GM19452 (cell line): Measurements from ENCODE around the gene UQCR11.

ENCODE experiments used
- ATAC-seq: cut with Tn5 transposase; IDR thresholded peaks from one replicate; pipeline ENCODE4 v1.9.1; 2021; ENCODE audit not compliant: unreplicated experiment

The UQCR11 gene

DNA sequence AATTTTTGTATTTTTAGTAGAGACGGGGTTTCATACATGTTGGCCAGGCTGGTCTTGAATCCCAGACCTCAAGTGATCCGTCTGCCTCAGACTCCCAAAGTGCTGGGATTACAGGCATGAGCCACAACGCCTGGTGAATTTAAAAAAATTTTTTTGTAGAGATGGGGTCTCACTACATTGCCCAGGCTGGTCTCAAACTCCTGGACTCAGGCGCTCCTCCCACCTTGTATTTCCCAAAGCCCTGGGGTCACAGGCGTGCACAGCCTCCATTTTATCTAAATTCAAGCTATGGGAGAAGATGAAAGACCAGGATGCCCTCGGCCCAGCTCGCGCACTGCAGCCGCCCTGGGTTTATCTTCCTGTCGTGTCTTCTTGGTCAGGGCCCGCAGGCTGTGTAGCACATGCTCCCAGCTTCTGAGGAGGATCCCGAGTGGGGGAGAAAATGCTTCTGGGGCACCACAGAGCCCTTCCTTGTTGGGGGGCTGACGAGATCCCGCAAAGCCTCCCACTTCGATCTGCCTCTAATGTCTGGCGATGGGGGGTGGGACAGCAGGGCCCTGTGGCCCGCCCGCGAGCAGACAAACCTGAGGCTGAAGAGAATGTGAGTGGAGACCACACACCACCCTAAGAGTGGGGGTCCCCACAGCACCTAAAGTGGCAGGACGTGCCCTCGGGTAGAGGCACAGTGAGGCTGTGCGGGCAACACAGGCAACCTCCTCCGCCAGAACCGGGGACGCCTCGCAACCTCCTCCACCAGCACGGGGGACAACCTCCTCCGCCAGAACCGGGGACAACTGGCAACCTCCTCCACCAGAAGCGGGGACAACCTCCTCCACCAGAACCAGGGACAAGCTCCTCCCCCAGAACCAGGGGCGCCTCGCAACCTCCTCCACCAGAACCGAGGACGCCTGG lies 31.3 kb upstream of the UQCR11 start:
- no peak for ATAC-seq

DNA sequence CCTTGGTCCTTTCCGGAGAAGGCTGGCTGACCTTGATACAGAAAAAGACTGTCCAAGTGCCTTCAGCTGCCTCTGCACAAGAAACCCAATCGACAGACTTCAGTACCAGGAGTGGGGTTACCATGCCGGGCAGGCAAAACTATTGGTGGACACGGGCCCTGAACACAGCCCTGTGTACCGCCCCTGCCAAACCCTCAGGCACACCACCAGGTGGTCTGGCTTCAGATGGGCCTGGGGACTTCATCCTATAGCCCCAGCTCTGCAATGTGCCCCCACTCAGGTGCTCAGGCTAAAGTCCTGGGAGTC lies 29.6 kb upstream of the UQCR11 start:
- no peak for ATAC-seq

DNA sequence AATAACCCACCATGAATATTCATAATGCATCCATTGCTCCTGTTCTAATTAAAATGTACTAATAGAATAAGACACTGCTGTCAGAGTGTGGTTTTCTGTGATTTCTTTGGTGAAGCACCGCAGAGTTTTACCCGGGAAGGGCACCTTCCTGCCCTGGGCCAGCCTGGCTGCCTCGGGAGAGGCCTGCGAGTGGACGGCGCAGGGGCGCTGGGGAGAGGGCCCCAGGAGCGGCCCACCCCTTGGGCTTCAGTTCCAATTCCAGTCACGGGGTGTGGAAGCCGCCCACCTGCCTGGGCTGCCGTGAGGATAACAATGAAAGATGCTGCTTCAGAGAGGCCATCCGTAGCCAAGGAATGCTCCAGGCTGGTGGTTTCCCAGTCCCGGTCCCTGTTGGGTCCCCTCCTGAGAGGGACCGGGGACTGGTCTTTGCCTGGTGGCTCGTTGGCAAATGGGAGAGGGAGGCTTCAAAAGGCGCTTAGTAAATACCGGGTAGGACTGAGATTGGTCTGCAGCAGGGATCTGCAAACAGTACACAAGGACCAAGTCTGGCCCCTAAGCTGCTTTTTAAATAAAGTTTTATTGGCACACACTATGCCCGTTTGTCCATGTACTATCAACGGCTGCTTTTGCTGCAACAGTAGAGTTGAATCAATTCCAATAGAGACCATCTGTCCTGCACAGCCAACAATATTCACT lies 29.1 kb upstream of the UQCR11 start:
- ATAC-seq, result no peak

DNA sequence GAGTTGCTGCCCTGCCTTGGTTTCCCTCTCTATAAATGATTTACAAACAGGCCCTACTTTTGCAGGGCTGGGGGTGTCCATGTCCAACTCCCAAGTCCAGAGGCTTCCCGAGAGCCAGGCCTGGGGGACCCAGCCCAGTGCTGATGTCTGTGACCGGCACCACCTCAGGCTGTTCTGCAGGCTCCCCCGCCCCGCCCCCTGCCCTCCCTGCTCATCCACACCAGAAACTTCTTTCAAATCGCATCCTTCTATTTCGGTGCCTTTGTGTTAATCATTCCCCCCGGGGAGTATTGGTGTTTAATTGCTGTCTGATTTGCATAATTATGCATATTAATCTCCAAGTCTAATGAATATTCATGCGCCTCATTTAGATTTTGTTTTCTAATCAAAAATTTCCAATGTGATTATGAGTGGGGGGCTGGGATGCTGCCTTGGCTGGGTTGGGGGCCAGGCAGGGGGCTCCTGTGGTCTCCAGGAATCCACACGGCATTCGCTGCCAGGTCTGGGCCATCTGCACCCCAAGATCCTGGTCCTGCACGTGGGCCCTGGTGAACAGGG lies 28.1 kb upstream of the UQCR11 start:
- ATAC-seq, result no peak

DNA sequence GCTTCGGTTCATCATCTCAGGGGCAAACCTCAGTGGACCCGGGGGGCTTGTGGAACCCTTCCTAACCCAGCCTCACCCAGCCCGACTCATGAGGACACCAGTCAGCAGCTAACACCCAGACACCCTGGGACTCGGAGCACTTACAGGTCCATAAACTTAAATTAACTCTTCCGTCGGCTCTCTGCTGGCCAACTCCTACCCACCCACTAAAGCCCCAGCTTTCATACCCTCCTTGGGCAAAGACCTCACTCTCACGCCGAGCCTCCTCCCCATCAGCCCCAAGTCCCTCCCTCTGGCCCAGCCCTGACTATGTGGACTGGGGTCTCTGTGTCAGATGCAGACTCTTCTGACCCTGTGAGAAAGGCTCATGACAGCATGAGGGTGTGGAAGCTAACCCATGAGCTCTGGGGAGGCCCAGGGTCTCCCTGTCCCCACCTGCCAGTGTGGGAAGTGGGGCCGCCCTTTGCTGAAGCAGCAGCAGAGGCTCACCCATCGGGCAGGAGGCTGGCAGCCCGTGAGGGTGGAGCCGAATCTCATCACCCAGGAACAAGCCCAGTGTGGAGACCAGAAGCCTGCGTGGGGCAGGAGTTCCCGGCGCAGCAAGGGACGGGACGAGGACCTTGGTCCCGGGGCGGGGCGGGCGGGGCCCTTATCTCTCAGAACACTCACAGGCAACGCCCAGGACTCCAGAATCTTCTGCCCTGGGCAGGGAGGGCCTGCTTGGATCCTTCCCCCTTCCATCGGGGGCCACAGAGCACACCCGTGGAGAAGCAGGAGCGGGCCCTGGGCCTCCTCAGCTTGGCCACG lies 27.4 kb upstream of the UQCR11 start:
- no peak for ATAC-seq

DNA sequence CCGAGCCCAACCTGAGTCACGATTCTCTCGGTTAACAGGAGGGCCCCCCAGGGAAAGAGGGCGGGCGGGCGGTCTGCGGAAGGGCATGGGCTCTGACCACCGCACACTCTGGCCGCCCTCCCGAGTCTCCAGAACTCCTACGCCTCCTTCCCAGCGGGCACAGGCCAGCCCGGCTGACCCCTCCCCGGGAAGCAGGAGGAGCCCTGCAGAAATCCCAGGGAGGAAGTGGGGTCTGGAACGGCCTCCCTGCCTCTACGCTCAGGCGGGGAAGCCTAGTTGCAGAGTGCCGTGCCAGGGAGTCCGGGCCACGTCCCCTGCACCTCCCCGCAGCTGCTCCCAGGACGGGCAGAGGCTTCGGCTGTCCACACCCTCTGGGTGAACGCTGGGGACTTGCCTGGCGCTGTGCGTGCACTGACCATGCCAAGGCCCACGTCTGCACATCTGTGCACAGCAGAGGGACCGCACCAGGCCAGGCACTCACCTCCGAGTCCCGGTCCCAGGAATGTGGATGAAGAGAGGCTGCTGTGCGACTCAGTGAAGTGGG lies 26.4 kb upstream of the UQCR11 start:
- no peak for ATAC-seq

DNA sequence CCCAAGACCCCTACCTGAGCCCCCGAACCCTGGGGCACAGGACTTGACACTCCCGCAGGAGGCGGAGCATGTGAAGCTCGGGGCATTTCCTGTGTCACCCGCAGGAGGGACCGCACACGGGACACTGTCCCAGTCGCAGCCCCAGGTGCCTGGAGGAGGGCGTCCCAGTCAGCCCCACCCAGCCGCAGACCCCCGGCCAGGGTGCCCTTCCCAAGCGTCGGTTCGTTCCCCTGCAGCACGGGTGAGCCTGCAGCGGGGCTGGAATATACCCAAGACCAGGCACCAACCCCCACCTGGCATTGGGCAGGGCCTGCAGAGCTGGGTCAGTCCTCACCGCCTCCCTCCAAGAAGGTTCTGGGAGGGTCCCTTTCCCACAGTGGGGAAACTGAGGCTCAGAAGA lies 25.5 kb upstream of the UQCR11 start:
- ATAC-seq, result no peak

DNA sequence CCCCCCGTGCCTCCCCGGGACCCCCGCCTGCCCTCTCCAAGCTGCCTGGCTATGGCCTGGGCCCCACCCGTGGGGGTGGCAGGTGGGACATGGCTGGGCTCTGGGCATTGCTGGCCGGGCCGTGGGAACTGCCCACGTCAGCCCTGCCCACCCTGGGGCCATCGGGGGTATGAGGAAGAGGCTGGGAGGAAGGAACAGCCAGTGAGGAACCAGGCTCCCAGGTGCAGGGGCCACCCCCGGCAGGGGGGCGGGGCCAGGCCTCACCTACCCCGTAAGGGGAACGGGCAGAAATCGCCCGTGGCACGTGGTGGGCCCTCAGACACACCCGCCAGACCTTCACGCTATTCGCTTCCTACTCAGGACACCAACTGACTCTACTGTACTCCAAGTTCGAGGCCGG lies 24.8 kb upstream of the UQCR11 start:
- no peak for ATAC-seq

DNA sequence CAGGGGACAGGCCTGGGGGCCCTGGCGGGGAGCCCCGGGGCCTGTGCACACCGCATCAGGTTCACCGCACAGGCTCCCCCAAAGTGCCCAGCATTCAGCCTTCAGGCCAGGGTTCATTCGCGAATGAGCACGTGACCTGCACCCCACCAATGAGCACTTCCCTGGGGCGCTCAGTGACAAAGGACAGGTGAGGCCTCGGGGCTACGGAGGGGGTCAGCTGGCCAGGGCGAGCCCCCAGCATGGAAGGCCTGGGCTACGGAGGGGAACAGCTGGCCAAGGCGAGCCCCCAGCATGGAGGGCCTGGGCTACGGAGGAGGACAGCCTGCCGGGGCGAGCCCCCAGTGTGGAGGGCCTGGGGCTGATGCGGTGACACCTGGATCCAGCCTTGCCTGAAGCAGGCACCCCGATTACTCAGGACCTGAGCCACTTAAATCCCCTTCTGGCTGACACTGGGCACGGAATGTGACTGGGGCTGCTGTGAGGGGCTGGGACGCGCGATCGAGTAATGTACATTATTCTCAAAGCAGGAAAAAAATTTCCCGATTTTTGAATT lies 24.1 kb upstream of the UQCR11 start:
- no peak for ATAC-seq

DNA sequence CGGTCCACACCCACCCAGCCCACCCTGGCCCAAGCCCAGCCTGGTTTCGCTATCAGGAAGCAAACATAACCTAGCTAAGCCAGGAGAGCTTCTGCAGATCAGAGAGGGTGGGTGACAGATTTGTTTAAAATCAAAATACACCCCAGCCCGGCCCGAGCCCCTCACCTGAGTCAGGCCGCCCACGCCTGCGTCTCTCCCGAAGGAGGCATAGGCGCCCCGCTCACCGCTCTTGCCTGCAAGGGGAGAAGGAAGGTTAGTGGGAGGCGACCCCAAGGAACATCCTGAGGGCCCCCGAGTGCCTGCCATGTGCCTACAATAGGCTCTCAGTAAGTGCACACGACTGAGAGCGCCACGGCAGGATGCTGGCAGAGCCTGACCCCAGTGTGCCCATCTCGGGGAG lies 21.9 kb upstream of the UQCR11 start:
- no peak for ATAC-seq

DNA sequence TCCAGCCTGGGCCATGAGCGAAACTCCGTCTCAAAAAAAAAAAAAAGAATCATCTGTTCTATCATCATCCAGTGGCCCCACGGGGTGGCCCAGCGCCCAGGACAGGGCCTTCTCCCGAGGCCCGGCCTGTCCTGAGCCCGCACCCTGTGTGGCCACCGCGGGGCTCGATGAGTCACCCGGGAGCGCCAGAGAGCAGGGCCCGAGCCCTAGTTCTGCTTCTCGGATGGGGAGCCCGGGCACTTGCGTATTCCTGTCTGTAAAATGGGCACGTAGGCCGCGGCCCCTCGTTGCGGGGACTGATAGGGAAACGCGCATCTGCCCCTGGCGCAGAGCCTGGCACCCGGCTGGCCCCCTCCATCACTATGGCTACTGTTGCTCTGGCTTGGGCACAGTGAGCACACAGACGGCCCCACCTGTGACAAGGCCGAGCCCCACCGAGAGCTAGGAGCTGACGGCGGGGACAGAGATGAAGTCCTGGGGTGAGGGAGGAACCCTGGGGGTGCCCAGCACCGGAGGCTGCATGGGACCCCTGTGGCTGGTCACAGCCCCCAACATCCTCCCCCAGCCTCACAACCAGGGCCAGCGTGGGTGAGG lies 21.3 kb upstream of the UQCR11 start:
- ATAC-seq, result no peak

DNA sequence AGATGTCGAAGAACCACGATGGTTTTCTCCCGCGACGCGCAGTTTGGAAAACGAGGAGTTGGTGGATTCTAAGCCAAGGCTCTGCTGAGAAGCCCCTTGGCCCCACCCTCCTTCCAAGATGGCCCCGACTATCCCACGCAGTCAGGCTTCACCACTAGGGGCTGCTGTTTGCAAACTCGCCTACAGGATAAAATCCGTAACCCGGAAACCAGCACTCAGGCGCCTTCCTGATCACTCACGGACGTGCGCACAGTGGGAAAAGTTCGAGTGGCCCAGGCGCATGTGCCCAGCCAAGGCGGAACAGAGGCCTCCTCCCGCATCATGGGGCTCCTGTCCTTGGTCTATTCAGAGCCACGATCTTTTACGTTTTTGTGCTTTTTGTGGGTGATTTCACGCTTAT lies 19.2 kb upstream of the UQCR11 start:
- no peak for ATAC-seq

DNA sequence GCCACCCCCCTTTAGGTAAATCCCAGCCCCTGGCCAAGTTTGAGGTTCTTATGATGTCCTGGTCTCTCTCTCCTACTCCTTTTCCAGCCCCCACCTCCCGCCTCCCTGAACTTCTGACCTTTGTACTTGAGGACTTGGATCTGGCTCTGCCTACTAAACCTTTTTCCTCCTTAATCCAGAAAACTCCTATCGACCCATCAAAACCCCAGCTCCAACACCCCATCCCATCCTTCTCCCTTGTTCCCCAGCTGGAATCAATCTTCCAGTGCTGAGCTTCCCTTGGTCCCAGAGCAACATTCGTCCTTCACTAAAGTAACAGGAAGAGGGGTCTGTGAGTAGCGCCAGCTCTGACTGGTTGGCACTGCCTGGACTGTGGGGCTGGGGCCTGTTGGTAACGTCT lies 17.3 kb upstream of the UQCR11 start:
- ATAC-seq, result no peak

DNA sequence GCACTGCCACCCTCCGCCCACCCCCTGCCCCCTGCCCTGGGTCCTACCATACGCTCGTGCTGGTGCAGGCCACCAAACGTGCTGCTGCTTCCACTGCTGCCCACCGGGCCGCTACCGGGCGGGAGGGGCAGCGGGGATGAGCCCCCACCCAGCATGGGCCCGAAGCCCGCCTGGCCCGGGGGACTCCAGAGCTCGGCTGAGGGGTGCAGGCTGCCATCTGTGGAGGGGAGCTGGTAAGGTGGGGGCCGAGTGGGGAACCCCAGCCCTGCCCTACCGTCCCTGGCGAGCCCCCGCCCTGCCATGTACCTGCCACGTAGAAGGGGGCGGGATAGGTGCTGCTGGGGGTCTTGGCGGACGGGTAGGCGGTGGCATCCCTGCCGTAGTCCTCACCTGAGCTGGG lies 16.7 kb upstream of the UQCR11 start:
- no peak for ATAC-seq

DNA sequence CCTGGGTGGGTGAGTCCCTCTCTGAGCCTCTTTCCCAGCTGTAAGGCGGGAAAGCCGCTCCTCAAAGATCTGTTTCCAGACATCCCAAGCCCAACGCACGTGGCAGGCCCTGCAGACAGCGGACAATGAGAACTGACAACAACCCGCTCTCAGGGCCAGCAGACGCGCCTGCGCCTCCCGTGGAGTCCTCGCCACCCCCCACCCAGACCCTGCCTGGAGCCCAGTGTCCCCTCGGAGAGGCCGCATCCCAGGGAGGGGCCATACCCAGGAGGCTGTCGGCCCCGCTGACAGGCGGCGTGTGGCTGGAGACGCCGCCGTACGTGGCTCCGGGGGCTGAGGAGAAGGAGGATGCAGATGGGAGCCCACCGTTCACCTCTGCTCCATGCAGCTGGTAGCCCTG lies 16.3 kb upstream of the UQCR11 start:
- no peak for ATAC-seq

DNA sequence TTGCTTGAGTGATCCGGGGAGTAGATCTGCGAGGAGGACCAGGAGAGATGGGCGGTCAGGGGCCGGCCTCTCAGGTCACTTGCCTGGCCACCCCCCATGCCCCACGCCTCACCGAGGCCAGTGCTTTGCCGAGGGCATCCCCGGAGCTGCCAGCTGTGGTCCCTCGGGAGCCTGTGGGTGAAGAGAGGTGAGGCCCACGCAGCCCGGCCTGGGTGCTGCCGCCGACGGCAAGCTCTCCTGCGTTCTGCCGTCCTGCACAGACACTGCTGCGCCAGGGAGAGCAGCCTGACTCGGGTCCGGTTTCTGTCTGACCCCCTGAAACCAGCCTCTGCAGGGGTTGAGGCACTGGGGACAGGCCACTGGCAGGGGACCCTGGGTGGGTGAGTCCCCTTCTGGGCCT lies 15.8 kb upstream of the UQCR11 start:
- no peak for ATAC-seq

DNA sequence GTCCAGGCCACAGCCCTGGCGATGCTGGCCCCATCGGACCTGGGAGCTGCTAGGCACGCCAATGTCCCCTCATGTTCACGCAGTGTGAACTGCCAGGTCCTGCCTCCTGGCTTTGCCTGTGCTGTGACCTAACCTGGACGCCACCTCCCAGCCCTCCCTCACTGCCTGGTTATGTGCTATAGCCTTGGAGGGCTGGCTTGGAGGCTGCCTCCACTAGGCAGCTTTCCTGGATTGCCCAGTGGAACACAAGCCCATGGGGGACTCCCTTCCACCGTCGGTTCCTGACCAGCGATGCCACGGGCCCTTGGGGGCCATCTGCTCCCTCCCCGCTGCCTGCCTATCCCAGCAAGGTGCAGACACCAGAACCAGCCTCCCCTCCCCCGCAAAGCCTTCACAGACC lies 15.2 kb upstream of the UQCR11 start:
- ATAC-seq, result no peak

DNA sequence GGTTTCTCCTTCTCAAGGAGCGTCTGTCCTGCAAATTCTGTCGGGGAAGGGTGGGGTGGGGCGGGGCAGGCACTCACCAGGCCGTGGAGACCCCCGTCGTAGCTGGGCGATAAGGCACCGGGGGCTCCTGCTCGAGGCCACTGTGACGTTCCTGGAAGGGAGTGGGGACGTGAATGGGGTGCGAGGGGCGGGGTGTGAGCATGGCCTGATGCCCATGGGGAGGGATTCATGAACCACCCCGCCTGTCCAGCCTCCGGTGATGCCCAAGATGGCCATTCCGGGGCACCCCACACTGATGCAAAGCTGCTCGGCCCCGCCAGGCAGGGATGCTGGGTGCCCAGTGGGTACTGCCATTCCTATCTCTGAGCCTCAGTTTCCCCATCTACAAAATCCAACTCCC lies 14.4 kb upstream of the UQCR11 start:
- ATAC-seq, result no peak

DNA sequence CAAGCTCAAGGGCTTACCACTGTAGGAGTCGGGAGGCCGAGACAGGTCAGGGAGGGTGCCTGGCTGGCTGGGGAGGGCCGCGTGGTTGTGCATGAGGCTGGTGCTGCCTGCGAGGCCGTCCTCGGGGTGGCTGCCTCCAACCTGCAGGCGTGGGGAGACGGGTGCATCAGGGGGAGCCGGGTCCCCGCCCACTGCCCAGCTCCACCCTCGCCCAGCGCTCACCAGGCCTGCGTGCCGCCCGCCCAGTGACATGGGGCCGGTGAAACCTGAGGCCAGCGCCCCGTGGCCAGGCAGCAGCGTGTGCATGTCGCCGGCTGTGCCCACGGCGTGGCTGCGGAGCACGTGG lies 13.8 kb upstream of the UQCR11 start:
- ATAC-seq, result no peak

DNA sequence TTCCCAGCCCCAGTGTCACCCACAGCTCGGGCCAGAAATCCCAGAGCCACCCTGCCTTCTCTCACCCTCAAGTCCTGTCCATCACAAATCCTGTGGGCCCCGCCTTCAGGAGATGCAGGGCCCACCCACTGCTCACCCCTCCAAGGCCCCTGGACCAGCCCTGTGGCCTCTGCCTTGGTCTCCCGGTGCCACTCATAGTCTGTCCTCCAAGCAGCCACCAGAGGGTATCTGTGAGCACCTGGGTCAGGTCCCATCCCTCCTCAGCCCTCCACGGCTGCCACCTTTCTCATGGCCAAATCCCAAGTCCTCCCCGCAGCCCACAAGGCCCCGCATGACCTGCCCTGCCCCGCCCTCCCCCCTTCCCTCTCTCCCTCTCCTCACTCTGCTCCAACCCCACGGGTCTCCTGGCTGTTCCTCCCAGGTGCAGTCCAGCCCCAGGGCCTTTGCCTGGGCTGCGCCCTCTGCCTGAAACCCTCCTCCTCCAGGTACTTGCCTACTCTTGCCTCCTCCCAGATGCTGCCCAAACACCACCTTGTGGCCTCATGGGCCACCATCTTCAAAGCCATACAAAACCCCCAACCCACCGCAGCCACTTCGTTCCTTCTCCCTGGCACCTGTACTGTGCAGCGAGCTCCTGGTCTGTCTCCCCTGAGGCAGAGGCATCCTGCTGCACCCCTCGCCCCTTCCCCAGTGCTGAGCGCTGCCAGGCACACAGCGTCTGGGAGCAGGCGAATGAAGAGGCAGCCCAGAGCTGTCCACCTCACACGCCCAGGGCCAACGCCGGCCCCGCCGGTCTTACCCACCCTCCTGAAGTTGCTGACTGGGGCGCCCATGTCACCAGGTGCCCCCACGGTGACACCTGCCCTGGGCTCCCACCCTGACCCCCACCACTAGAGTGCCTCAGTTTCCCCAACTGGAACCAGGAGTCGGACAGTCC lies 13.2 kb upstream of the UQCR11 start:
- no peak for ATAC-seq
